Neuron (in vitro differentiated cells): ENCODE results near the gene TMEM45A.
A peak's percentile ranks its signal among the peaks of the same experiment; 100 is the strongest.
"Not testable (repeated sequence)": the region's sequence is repeated elsewhere in the genome, so short reads cannot be mapped to it uniquely, and the experiment has no call there.

Source experiments
- H2AFZ ChIP-seq: one replicate; pipeline ENCODE4 v1.6.1; 2013; ENCODE audit warnings: low read depth, mild to moderate bottlenecking, inconsistent platforms, low read length, moderate library complexity
- H3K27me3 ChIP-seq: one replicate; pipeline ENCODE4 v1.6.1; 2013; ENCODE audit warnings: low read length; ENCODE audit not compliant: insufficient read depth
- H3K36me3 ChIP-seq: one replicate; pipeline ENCODE4 v1.6.1; 2013; ENCODE audit warnings: low read length; ENCODE audit not compliant: insufficient read depth
- H3K4me1 ChIP-seq: one replicate; pipeline ENCODE4 v1.6.1; 2013; ENCODE audit warnings: low read length; ENCODE audit not compliant: insufficient read depth
- H3K4me3 ChIP-seq: 2 replicates; pipeline ENCODE4 v1.5.1; 2013; ENCODE audit warnings: mild to moderate bottlenecking, low read length, moderate library complexity
- H3K9me3 ChIP-seq: one replicate; pipeline ENCODE4 v1.6.1; 2013; ENCODE audit warnings: low read length

Gene TMEM45A, protein sequence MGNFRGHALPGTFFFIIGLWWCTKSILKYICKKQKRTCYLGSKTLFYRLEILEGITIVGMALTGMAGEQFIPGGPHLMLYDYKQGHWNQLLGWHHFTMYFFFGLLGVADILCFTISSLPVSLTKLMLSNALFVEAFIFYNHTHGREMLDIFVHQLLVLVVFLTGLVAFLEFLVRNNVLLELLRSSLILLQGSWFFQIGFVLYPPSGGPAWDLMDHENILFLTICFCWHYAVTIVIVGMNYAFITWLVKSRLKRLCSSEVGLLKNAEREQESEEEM

DNA sequence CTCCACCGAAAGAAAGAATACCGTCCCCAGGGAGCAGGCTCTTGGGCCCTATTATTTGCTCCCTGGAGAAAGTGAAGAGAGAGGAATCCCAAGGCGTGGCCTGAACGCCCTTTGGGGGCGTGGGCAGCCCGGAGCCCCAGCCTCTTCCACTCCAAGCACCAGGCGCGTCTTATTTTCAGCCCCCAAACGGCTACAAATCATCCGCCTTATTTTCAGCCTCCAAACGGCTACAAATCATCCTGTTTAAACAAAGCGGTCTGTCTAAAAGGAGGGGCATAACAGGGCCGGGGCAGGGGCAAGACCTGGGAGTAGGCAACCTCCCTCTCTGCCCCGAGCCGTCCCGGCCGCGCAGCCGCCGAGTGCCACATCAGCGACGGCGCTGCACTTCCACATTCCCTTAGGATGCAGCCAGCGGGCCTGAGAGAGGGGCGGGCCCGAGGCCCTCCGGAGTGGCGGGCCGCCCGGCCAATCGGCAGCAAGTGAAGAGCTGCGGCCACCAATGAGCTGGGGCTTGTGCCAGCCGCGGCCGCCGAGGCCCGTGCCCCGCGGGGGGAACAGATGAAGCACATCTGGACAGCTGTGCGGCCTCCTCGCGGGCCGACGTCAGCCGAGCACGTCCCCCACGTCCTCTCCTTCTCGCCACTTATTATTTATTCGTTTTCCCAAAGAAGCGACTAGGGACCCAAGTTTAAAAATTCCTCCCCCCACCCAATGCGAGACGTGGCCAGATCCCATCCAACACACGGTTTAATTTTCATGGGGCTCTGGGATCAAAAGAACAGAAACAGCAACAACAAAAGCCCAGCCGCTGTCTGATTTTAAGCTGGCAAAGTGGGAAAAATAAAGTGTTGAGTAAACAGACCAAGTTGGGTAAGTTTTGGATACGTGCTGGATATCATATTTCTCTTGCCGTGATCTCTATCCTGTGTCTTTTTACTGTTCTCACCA lies at the start of gene TMEM45A:
Gene TMEM45A, plus strand, starts transcription at position 561 of the 948 bp plus-strand sequence. CDS start 62,593 bp downstream, outside the sequence.
- Histone ChIP-seq H3K4me1 (peaks cover 4% of the 10 kb centered on the region), H3K9me3 (no peaks in the 10 kb centered on the region), H2AFZ (peak within 1 kb of the TSS; percentile 100), H3K4me3 (peak within 1 kb of the TSS; percentile 75), H3K36me3 (no peaks in the 10 kb centered on the region), H3K27me3 (no peaks in the 10 kb centered on the region)

DNA sequence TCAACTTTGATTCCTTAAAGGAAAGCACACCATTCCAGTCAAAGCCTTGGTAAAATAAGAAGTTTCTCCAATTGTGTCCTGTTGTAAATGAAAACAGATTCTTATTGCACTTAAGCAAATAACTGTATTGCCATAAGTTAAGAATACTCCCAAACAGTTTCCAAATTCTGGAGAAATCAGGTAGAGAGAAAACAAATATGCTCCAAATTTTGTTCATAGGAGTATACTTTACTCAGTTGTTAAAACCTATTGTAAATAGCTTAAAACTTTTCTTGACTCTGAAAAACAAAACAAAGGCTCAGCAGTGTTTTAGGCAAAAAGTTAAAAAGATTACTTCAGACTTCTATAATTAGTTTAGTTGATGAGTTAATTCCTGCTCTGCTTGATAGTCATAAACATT lies 48.7 kb upstream of the TMEM45A start:
- H3K4me1 ChIP-seq = no peaks in the 10 kb centered on the region
- no peaks in the 10 kb centered on the region for H3K27me3 ChIP-seq
- peaks cover 2% of the 10 kb centered on the region for H3K9me3 ChIP-seq
- H2AFZ ChIP-seq = no peak overlapping the region
- H3K4me3 ChIP-seq = no peak overlapping the region
- no peaks in the 10 kb centered on the region for H3K36me3 ChIP-seq

DNA sequence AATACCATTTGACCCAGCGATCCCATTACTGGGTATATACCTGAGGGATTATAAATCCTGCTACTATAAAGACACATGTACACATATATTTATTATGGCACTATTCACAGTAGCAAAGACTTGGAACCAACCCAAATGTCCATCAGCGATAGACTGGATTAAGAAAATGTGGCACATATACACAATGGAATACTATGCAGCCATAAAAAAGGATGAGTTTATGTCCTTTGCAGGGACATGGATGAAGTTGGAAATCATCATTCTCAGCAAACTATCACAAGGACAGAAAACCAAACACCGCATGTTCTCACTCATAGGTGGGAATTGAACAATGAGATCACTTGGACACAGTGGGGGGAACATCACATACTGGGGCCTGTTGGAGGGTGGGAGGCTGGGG lies 45.4 kb upstream of the TMEM45A start:
- not testable (repeated sequence) for H3K4me3 ChIP-seq, H3K4me1 ChIP-seq, H2AFZ ChIP-seq, H3K9me3 ChIP-seq, H3K27me3 ChIP-seq, H3K36me3 ChIP-seq

DNA sequence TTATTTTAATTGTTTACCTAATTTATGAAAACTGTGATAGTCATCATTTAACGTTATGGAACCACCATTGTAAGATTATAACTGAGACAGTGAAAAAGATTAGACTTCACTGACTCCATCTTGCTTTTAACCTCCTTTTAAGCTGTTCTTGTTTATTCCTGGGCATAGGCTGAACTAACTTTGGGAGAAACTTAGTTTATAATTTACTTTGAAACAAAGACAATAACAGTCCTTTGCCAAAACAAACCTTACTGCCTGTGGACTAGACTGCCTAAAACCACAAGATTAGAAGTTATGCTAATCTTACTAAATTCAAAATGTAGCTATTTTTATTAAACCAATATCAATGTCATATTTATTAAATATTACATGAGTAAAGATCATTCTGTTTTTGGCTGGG lies 44.3 kb upstream of the TMEM45A start:
- Histone ChIP-seq H3K4me1 (peaks cover 8% of the 10 kb centered on the region), H3K4me3 (no peak overlapping the region), H3K27me3 (no peaks in the 10 kb centered on the region), H3K36me3 (peaks cover 5% of the 10 kb centered on the region), H3K9me3 (peaks cover 2% of the 10 kb centered on the region), H2AFZ (no peak overlapping the region)

DNA sequence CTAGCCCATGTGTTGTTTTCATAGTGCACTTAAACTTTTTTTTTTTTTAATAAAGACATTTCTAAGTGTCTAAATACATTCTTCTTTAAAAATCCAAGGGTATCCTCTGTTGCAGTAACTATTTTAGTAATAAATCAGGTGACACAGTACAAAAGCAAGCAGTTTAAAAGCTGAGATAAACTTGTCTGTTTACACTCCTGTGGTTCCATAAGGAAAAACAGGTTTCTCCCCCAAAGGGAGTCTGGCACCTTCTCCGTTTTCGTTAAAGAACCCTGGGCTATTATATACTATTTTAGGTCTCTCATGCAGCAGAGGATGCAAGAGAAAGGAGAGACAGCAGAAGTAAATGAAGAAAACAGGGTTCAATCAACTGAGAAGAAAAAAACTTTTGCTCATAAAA lies 43.2 kb upstream of the TMEM45A start:
- Histone ChIP-seq H3K9me3 (peaks cover 2% of the 10 kb centered on the region), H3K36me3 (peaks cover 6% of the 10 kb centered on the region), H2AFZ (no peak overlapping the region), H3K4me1 (peaks cover 8% of the 10 kb centered on the region), H3K4me3 (no peak overlapping the region), H3K27me3 (no peaks in the 10 kb centered on the region)

DNA sequence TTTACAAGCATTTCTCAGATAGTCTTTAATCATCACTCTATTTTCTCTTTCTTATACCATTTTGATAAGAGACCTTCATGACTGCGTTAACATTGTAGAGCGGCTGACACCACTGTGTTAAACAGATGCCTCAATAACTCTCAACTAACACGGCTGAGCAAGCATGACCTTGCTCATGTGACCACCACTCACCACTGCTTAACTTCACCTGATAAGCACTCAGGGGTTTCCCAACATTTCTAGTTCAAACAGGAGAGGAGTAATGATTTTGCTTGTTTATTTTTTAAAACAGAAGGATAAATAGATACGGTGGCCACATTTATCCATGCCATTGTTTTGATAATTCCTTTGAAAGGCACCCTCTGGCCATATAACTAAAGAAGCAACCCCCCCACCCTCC lies 37.7 kb upstream of the TMEM45A start:
- Histone ChIP-seq H3K9me3 (no peaks in the 10 kb centered on the region), H2AFZ (no peak overlapping the region), H3K27me3 (no peaks in the 10 kb centered on the region), H3K4me1 (peaks cover 2% of the 10 kb centered on the region), H3K36me3 (peaks cover 6% of the 10 kb centered on the region), H3K4me3 (no peak overlapping the region)

DNA sequence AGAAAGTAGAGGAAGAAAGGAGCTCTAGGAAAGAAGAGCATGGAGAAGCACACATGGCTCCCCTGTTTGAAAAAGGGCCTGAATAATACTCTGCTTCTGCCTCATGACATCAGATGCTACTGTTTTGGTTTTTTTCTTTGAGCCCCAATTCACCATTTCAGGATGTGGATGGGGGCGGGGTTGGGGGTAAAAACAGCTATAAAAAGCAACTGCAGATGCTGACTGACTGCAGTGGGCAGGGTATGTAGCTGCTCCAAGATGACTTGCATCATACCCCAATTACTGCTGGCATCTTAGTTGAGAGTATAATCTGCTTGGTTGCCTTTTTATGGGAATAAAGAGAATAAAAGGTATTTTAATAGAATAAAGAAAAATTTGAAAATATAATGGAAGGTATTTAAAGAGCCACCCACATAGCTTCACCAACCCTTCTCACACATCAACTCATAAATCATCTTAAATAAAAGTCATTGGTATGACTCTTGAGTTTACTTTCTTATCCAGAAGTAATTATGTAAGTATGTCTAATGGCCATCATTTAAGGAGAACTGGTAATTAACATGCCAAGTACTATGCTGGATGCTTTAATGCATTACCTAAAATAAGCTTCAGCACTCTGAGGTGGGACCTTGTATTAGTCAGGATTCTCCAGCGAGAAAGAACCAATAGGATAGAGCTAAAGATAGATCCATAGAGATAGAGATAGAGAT lies 36.4 kb upstream of the TMEM45A start:
- H3K27me3 ChIP-seq = no peaks in the 10 kb centered on the region
- H3K4me1 ChIP-seq = no peaks in the 10 kb centered on the region
- no peak overlapping the region for H3K4me3 ChIP-seq
- no peak overlapping the region for H2AFZ ChIP-seq
- peaks cover 6% of the 10 kb centered on the region for H3K36me3 ChIP-seq
- H3K9me3 ChIP-seq = no peaks in the 10 kb centered on the region

DNA sequence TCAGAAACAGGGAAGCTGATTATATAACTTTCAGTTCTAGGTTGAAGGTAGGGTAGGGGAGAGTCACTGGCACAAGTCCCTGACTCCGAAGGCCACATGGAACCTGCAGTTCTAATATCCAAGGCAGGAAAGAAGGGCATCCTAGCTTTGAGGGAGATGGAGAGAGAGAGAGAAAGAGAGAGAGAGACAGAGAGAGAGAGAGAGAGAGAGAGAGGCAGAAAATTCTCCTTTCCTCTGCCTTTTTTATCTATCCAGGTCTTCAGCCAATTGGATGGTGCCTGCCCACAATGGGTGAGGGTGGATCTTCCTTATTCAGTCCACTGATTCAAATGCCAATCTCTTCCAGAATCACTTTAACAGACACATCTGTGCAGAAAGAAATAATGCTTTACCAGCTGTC lies 35.7 kb upstream of the TMEM45A start:
- H3K9me3 ChIP-seq = no peaks in the 10 kb centered on the region
- H3K4me3 ChIP-seq = no peak overlapping the region
- H3K36me3 ChIP-seq = peaks cover 4% of the 10 kb centered on the region
- H3K4me1 ChIP-seq = no peaks in the 10 kb centered on the region
- no peak overlapping the region for H2AFZ ChIP-seq
- no peaks in the 10 kb centered on the region for H3K27me3 ChIP-seq

DNA sequence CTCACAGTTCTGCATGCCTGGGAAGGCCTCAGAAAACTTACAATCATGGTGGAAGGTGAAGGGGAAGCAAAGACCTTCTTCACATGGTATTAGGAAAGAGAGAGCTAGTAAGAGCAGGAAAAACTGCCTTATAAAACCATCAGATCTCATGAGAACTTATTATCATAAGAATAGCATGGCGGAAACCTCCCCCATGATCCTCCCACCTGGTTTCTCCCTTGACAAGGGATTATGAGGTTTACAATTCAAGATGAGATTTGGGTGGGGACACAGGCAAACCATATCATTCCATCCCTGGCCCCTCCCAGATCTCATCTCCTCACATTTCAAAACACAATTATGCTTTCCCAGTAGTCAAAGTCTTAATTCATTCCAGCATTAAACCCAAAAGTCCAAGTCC lies 34.6 kb upstream of the TMEM45A start:
- Histone ChIP-seq H3K4me1 (no peaks in the 10 kb centered on the region), H3K36me3 (peaks cover 3% of the 10 kb centered on the region), H2AFZ (no peak overlapping the region), H3K9me3 (no peaks in the 10 kb centered on the region), H3K27me3 (no peaks in the 10 kb centered on the region), H3K4me3 (no peak overlapping the region)

DNA sequence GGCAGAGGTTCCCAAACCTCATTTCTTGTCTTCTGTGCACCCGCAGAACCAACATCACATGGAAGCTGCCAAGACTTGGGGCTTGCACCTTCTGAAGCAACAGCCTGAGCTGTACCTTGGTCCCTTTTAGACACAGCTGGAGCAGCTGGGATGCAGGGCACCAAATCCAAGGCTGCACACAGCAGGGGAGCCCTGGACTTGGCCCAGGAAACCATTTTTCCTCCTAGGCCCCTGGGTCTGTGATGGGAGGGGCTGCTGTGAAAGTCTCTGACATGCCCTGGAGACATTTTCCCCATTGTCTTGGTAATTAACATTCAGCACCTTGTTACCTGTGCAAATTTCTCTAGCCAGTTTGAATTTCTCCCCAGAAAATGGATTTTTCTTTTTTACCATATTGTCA lies 33.6 kb upstream of the TMEM45A start:
- H3K36me3 ChIP-seq = no peaks in the 10 kb centered on the region
- H3K27me3 ChIP-seq = no peaks in the 10 kb centered on the region
- no peaks in the 10 kb centered on the region for H3K9me3 ChIP-seq
- no peak overlapping the region for H2AFZ ChIP-seq
- no peaks in the 10 kb centered on the region for H3K4me1 ChIP-seq
- H3K4me3 ChIP-seq = no peak overlapping the region

DNA sequence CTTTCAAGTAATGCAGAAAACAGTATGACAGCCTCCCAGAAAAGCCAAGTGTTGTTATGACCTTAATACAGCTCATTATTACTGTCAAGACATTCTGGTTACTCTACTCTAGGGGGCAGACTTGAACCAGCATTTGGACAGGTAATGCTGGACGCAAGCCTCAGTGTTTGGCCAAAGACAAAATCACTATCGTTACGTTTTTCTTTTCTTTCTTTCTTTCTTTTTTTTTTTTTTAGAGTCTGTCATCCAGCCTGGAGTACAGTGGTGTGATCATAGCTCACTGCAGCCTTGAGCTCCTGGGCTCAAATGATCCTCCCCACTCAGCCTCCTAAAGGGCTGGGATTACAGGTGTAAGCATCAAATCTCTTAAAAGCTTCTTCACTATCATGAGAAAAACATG lies 29.4 kb upstream of the TMEM45A start:
- no peaks in the 10 kb centered on the region for H3K4me1 ChIP-seq

DNA sequence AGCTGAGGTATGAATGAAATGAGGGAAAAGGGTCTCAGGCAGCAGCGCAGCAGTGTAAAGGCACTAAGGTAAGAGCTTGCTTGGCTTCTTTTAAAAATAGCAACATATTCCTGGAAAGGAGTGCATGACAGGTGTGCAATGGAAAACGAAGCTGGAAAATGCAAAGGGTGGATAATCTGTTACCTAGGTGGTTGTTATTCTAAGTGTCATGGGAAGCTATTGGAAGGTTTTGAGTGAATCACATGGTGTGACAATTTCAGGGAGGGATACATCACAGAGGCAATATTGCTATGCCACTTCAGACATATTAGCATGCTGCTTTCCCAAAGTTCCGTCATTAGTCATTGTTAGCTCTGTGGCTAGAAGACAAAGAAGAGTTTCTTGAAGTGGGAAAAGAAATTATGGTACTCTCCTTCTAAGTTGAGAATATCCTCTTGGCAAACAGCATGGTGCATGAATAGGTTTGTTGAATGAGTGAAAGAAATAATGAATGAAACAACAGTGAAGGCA lies 28.7 kb upstream of the TMEM45A start:
- Histone ChIP-seq H3K4me3 (no peak overlapping the region), H3K27me3 (no peaks in the 10 kb centered on the region), H3K4me1 (no peaks in the 10 kb centered on the region), H3K36me3 (no peaks in the 10 kb centered on the region), H3K9me3 (no peaks in the 10 kb centered on the region), H2AFZ (no peak overlapping the region)

More for the DNA sequence above, 29.4 kb upstream of the TMEM45A start:
- H3K4me3 ChIP-seq = no peak overlapping the region
- no peaks in the 10 kb centered on the region for H3K36me3 ChIP-seq
- no peaks in the 10 kb centered on the region for H3K9me3 ChIP-seq
- H3K27me3 ChIP-seq = no peaks in the 10 kb centered on the region
- H2AFZ ChIP-seq = no peak overlapping the region
